NCI-H1092 treated with DMSO at 0.1 percent for 48 hours (cell line): Measurements from ENCODE around the gene FAM185A.
"Not testable (repeated sequence)": the region's sequence is repeated elsewhere in the genome, so short reads cannot be mapped to it uniquely, and the experiment has no call there.

Source experiments
- DNase-seq: peaks from one replicate; lab custom pipeline; 2025; lab: John Stamatoyannopoulos, UW

The FAM185A gene

DNA sequence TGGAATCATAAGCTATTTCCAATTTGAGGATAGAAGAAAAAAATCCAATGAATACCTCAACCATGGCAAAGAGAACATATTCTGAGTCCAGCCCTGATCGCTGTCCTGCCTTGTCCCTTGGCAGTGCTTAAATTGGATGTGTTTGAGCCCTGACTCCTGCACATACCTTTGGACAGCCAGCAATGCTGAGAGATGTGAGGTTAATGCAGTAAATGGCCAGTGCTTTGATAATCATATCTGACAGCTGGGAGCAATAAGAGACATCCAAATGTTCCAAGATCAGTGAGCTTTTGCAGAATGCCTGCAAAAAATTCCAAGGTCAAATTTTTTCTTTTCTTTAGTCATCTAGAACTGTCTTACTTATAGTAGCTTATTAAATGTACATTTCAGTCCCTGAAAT is 83.9 kb downstream of the FAM185A start:
- no peak for DNase-seq

DNA sequence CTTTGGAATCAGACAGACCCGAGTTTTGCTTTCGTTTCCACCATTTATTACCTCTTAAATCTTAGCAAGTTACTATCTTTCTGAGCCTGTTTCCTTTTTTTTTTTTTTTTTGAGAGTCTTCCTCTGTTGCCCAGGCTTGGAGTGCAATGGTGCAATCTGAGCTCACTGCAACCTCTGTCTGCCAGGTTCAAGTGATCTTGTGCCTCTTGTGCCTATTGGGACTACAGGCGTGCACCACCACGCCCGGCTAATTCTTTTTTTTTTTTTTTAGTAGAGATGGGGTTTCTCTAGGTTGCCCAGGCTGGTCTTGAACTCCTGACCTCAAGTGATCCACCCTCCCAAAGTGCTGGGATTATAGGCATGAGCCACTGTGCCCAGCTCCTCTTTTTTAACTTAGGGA is 84.5 kb downstream of the FAM185A start:
- no peak for DNase-seq

DNA sequence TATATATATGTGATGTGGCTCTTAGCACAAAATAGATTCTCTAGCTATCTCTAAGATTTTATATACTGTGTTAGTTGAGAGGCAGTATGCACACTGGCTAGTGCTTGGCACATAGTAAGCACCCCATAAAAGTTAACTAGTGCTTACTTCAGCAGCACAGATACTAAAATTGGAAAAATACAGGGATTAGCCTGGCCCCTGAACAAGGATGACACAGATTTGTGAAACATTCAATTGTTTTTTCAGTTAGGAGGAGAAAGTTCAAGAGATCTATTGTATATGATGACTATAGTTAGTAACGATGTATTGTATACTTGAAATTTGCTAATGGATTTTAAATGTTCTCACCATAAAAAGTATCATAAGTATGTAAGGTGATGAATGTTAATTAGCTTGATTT is 85.7 kb downstream of the FAM185A start:
- no peak for DNase-seq

DNA sequence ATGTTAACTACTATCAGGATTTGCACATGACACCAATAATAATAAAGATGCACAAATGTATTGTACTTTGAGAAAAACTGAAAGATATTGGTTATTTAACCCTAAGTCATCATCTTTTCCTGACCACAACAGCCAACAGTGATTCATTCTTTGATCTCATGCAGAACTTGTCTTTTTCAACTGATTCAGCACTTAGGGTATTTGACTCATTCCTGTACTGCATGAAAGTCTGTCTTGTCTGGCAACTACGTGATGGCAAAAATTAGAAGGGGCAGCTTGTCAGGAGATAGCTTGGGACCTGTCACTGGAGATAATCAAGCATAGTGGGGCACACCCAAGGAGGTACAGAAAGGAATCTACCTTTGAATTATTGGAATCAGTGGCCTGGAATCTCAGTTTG is 86.2 kb downstream of the FAM185A start:
- DNase-seq, result no peak

DNA sequence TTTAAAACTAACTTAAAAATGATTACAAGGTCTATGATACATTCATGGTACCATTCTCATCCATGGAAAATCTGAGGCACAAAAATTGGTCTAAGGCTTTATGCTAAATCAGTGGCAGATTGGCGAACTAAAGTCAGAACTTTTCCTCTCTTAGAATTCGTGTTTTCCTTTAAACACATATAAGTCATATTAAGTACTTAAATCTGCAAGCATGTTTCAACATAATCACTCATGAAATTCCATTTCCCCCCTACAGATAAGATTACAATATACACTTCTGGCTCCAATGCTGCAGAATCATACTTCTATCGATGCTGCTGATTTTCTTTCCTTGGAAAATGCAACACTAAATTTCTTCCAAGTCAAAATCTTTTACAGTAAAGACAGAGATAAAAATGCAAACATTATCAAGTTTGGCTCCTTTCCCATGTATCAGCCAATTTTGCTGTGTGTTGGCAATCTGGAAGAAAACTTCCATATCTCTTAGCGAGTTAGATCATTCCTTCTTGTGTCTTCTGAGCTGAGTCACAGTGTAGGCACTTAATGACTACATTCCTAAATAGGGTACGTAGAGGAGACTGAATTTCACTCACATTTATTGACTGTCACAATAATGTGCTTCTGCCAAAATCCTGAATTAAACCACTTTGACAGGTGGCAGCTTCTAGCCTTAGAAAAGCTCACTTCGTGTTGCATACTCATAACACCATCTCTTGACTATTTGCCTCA is 87.6 kb downstream of the FAM185A start:
- DNase-seq, result no peak

DNA sequence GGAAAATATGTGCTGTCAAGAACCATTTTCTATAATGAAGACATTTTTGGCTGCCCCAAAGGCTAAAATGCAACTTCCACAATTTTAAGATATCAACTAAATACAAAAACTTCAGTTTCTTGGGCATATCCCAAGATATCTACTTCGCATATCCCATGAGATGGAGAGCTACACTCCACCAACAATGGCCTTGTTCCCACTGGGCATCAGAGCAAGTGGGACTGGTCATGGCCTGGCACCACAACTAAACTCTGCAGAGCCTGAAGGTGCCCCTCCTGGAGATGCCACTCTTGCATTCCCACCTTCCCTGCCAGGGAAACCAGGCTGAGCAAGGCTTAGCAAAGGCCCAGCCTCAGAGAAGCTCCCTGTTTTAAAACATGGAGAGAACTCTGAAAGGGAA is 88.2 kb downstream of the FAM185A start:
- DNase-seq, result no peak

DNA sequence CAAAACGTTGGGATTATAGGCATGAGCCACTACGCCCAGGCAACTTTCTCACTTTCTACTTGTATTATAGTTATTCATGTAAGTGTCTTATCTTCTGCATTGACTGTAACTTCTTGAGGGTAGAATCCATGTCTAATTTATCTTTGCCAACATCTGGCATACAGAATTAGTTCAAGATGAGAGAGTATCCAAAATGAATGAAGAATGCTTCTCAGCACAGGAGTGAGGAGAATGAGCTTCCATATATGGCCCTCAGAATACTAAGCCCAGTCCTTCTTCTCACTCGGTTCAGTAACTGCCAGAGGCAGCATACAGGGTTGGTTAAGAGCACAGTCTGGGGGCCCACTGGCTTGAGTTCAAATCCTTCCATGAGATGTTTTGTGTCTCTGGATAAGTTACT is 89.0 kb downstream of the FAM185A start:
- no peak for DNase-seq

DNA sequence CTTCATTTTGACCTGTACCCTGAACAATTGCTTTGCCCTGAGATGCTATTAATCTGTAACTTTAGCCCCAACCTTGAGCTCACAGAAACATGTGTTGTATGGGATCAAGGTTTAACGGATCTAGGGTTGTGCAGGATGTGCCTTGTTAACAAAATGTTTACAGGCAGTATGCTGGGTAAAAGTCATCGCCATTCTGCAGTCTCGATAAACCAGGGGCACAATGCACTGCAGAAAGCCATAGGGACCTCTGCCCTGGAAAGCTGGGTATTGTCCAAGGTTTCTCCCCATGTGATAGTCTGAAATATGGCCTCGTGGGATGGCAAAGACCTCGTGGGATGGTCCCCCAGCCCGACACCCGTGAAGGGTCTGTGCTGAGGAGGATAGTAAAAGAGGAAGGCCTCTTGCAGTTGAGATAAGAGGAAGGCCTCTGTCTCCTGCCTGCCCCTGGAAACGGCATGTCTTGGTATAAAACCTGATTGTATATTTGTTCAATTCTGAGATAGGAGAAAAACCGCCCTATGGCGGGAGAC is 89.8 kb downstream of the FAM185A start:
- DNase-seq, result not testable (repeated sequence)

DNA sequence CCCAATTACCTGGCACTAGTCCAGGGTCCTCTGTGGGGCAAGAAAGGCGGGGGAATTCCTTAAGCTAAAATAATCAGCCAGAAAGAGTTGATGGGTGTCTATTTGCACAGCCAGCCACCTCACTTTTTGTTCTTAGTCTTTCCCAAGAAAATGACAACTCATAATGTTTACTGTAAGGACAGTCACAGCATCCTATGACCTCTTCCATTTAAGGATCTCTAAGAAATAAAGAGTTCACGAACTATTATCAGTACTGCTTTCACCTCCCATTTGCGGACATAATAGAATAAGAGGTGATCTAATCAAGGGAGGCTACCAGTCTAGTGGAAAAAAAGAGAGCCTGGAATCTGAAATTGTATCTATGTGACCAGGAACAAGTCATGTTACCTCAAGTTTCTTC is 91.6 kb downstream of the FAM185A start:
- DNase-seq, result no peak

DNA sequence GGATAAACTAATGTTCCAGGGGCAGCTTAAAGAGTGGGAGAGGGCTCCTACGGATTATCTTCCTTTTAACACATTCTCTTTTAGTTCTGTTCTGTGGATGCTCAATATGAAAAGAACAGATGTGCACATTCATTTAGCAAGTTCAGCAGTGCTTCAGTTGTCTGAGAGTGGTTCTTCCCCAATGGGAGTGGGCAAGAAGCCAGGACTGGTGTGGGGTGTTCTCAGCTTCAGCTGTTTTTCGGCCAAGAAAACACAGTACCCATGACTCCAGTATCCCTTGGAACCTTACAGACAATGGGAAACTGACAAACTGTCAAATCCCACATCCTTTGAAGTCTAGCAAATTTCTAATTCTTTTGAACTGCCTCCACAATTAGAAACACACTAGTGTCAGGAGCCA is 92.5 kb downstream of the FAM185A start:
- peak; percentile 12 for DNase-seq

DNA sequence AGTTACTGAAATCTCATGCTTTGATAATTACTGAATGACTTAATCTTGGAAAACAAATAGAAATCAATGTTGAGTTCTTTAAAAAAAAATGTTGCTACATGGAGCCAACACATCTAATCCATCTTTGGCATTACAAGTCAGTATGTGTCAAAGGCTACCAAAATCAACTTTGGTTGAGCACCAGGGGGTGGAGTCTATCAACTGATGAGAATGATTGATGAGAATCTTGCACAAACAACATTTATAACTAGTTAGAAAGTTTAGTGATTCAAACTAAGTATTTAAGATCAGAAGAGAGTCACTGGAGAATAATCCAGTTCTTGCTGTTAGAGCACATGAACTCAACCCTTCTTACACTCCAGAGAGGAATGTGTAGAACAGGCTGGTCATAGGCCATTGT is 93.5 kb downstream of the FAM185A start:
- no peak for DNase-seq

DNA sequence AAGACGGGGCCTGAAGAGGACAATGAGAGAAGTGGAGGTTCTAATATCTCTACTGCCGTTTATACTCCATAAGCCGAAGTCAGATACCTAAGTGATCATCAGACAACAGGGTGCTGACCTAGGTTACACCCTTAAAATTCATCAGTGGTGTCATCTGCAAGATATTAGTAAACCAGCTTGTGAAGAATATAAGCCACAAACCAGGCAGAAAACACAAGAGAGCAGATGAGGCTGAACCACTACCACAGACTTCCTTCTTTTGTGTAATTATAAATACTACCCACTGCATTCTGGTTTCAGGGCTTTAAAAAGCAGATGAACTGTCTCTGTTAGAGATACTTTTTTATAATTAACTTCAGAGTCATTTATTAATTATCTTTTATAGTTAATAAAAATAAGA is 95.1 kb downstream of the FAM185A start:
- no peak for DNase-seq

DNA sequence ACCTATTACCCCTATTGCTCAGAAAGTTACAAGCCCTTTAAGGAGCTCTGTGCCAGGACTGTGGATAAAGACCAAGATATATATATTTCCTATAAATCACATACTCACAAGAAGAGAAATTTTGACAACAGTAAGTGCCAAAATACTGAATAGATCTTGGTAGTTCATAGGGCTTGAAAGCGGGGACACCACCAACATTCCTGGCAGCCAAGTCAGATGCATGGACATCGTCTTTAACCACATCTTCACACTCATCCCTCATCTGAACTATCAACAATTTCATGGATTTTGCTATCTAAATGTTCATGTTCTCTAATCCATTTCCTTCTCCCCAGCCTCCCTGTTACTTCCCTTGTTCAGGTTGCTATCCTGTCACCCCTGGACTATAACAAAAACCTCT is 96.5 kb downstream of the FAM185A start:
- no peak for DNase-seq

DNA sequence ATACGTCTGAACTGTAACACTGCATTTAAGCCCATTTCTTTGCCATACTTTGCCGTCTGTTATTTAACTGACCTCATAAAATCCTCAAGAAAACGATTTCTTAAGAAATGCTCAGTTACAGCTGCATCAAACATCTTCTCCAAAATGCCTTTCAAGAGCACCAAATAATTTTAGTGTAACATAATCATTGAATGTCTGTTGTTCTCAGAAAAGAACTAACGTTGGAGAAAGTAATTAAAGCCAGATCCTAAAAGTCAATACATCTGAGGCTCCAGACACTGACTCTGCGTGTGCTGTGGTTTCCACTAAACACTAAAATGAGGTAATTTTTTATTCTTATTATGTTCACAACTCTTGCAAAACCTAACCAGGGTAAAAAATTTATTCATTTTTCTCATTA is 100.3 kb downstream of the FAM185A start:
- DNase-seq, result no peak

DNA sequence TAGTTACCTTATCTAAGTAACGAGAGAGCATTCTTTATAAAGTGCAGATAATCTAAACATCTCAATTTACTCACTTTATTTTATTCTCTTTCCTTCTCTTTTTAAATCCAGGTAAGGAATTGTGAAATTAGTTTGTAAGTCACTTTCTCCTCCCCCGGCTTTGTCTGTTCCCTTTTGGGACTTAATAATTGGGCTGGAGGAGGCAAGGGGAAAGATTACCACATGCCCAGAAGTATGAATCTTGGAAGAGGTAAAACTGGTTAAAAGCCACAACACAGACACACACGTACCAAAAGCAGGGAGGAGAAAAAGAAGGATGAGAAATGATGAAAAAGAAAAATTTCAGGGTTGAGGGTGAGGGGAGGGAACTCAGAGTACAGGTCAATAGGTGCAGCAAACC is 100.7 kb downstream of the FAM185A start:
- DNase-seq, result no peak

DNA sequence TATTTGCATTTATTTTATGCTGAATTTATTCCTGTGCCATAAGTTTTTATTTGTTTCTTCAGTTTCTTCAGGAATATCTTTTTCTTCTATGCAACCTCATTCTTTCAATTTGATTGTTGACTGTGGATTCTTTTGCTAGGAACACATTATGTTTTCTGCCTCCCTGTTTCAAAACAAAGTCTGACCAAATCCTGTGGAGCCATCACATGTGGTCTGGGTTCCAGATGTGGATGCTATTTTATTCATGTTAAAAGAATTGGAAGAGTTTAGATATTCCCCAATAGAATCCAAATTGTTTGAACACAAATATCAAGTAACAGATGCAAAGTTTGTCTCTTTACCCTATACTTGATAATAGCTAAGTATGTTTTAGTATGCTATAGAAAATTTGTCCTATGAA is 107.2 kb downstream of the FAM185A start:
- DNase-seq, result no peak
